ENCODE data around the gene HRC.

The HRC gene

DNA sequence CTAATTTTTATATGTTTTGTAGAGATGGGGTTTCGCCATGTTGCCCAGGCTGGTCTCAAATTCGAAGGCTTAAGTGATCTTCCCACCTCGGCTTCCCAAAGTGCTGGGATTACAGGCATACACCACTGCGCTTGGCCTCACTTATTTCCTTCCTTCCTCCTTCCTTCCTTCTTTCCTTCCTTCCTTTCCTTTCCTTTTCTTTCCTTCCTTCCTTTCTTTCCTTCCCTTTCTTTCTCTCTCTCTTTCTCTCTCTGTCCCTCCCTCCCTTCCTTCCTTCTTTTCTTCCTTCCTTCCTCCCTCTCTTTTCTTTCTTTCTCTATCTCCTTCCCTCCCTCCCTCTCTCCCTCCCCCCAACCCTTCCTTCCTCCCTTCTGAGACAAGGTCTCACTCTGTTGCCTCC is 39.2 kb upstream of the HRC start:
- Histone ChIP-seq H3K4me1 (ENCODE audit: insufficient read depth, poor library complexity, severe bottlenecking) (peaks cover 4% of the 10 kb centered on the region), H3K27me3 (ENCODE audit: insufficient read depth, poor library complexity, severe bottlenecking) (no peaks in the 10 kb centered on the region), H3K9me3 (ENCODE audit: severe bottlenecking) (no peaks in the 10 kb centered on the region), H3K27ac (ENCODE audit: poor library complexity, severe bottlenecking) (no peak overlapping the region), H3K4me3 (ENCODE audit: severe bottlenecking) (no peak overlapping the region), H3K36me3 (ENCODE audit: low read depth) (peaks cover 24% of the 10 kb centered on the region)
- ATAC-seq (ENCODE audit: low read depth) (no peak), DNase-seq (ENCODE audit: low spot score) (no peak)
- TF ChIP-seq, protein P1, sequence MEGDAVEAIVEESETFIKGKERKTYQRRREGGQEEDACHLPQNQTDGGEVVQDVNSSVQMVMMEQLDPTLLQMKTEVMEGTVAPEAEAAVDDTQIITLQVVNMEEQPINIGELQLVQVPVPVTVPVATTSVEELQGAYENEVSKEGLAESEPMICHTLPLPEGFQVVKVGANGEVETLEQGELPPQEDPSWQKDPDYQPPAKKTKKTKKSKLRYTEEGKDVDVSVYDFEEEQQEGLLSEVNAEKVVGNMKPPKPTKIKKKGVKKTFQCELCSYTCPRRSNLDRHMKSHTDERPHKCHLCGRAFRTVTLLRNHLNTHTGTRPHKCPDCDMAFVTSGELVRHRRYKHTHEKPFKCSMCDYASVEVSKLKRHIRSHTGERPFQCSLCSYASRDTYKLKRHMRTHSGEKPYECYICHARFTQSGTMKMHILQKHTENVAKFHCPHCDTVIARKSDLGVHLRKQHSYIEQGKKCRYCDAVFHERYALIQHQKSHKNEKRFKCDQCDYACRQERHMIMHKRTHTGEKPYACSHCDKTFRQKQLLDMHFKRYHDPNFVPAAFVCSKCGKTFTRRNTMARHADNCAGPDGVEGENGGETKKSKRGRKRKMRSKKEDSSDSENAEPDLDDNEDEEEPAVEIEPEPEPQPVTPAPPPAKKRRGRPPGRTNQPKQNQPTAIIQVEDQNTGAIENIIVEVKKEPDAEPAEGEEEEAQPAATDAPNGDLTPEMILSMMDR (IDR thresholded peaks at IDR 0.05; ENCODE audit: poor library complexity, severe bottlenecking), result no peak

DNA sequence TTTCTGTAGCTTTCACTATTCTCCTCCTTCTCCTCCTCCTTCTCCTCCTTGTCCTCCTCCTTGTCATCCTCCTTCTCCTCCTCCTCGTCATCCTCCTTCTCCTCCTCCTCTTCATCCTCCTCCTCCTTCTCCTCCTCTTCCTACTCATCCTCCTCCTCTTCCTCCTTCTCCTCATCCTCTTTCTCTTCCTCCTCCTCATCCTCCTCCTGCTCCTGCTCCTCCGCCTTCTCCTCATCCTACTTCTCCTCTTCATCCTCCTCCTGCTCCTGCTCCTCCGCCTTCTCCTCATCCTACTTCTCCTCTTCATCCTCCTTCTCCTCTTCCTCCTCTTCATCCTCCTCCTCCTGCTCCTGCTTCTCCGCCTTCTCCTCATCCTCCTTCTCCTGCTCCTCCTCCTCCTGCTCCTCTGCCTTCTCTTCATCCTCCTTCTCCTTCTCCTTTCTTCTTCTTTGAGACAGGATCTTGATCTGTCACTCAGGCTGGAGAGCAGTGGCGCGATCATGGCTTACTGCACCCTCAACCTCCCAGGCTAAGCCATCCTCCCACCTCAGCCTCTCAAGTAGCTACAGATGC is 38.7 kb upstream of the HRC start:
- H3K4me3 ChIP-seq (ENCODE audit: severe bottlenecking), result no peak overlapping the region
- no peak for DNase-seq (ENCODE audit: low spot score)
- H3K4me1 ChIP-seq (ENCODE audit: insufficient read depth, poor library complexity, severe bottlenecking), result peaks cover 4% of the 10 kb centered on the region

DNA sequence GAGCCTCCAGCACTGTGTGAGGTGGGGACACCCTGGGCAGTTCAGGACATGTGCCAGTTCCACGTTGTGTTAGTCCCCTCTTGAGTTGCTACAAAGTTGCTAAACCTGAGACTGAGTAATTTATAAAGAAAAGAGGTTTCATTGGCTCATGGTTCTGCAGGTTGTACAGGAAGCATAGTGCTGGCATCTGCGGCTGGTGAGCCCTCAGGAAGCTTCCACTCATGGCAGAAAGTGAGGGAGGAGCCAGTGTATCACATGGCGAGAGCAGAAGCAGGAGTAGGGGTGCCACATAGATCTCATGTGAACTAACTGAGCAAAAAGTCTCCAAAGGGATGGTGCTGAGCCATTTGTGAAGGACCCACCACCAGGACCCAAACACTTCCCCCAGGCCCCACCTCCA is 35.6 kb upstream of the HRC start:
- DNase-seq (ENCODE audit: low spot score) (no peak), ATAC-seq (ENCODE audit: low read depth) (no peak)
- Histone ChIP-seq H3K4me1 (ENCODE audit: insufficient read depth, poor library complexity, severe bottlenecking) (no peaks in the 10 kb centered on the region), H3K4me3 (ENCODE audit: severe bottlenecking) (no peak overlapping the region), H3K9me3 (ENCODE audit: severe bottlenecking) (no peaks in the 10 kb centered on the region), H3K27me3 (ENCODE audit: insufficient read depth, poor library complexity, severe bottlenecking) (no peaks in the 10 kb centered on the region), H3K27ac (ENCODE audit: poor library complexity, severe bottlenecking) (no peak overlapping the region), H3K36me3 (ENCODE audit: low read depth) (peaks cover 32% of the 10 kb centered on the region)
- TF ChIP-seq, protein P1 (IDR thresholded peaks at IDR 0.05; ENCODE audit: poor library complexity, severe bottlenecking), result no peak

More for the DNA sequence above, 38.7 kb upstream of the HRC start:
- H3K27ac ChIP-seq (ENCODE audit: poor library complexity, severe bottlenecking), result no peak overlapping the region
- no peaks in the 10 kb centered on the region for H3K27me3 ChIP-seq (ENCODE audit: insufficient read depth, poor library complexity, severe bottlenecking)
- ATAC-seq (ENCODE audit: low read depth), result no peak
- peaks cover 27% of the 10 kb centered on the region for H3K36me3 ChIP-seq (ENCODE audit: low read depth)
- H3K9me3 ChIP-seq (ENCODE audit: severe bottlenecking), result no peaks in the 10 kb centered on the region
- TF ChIP-seq, protein P1 (IDR thresholded peaks at IDR 0.05; ENCODE audit: poor library complexity, severe bottlenecking), result no peak

DNA sequence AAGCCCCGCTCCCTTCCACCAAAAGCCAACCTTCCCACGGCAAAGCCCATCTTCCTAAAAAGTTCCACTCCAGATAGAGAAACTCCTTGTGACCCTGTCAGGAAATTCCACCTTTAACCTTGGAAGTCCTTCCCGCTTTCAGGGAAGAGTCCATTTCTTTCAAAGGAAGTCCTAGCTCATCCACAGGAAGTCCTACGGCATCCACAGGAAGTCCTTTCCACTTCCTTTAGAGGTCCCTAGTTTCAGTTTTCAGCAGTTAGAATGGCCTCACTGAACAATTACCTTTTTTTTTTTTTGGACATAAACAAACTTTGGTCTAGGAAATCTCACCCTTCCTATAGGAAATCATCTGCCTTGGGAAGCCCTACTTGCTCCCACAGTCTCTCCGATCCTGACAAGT is 34.1 kb upstream of the HRC start:
- TF ChIP-seq, protein P1 (IDR thresholded peaks at IDR 0.05; ENCODE audit: poor library complexity, severe bottlenecking), result no peak
- Histone ChIP-seq H3K4me3 (ENCODE audit: severe bottlenecking) (no peak overlapping the region), H3K4me1 (ENCODE audit: insufficient read depth, poor library complexity, severe bottlenecking) (no peaks in the 10 kb centered on the region), H3K27me3 (ENCODE audit: insufficient read depth, poor library complexity, severe bottlenecking) (no peaks in the 10 kb centered on the region), H3K9me3 (ENCODE audit: severe bottlenecking) (no peaks in the 10 kb centered on the region), H3K36me3 (ENCODE audit: low read depth) (peaks cover 42% of the 10 kb centered on the region), H3K27ac (ENCODE audit: poor library complexity, severe bottlenecking) (no peak overlapping the region)
- ATAC-seq (ENCODE audit: low read depth) (no peak), DNase-seq (ENCODE audit: low spot score) (no peak)

DNA sequence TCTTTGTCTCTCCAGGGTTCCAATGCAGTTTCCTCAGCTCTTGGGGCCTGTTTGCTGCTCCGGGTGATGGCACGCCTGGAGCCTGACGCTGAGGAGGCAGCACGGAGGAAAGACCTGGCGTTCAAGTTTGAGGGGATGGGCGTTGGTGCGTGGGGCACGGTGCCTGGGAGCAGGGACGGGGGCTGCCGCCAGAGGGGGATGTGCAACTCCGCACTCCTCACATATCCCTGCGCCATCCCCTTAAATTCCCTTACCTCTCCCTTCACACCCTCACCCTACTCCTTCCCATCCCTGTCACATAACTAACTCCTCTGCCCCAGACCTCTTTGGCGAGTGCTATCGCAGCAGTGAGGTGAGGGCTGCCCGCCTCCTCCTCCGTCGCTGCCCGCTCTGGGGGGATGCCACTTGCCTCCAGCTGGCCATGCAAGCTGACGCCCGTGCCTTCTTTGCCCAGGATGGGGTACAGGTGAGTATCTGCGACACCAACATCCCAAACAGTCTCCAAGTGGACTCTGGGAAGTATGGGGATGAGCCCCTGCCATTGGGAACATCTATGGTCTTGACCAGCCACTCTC is 33.5 kb upstream of the HRC start:
- no peaks in the 10 kb centered on the region for H3K4me1 ChIP-seq (ENCODE audit: insufficient read depth, poor library complexity, severe bottlenecking)
- H3K36me3 ChIP-seq (ENCODE audit: low read depth), result peaks cover 47% of the 10 kb centered on the region
- no peak overlapping the region for H3K4me3 ChIP-seq (ENCODE audit: severe bottlenecking)
- H3K27ac ChIP-seq (ENCODE audit: poor library complexity, severe bottlenecking), result no peak overlapping the region
- ATAC-seq (ENCODE audit: low read depth) (no peak), DNase-seq (ENCODE audit: low spot score) (no peak)
- H3K27me3 ChIP-seq (ENCODE audit: insufficient read depth, poor library complexity, severe bottlenecking), result no peaks in the 10 kb centered on the region
- no peaks in the 10 kb centered on the region for H3K9me3 ChIP-seq (ENCODE audit: severe bottlenecking)
- TF ChIP-seq, protein P1 (IDR thresholded peaks at IDR 0.05; ENCODE audit: poor library complexity, severe bottlenecking), result no peak

Data from RWPE2 (cell line).